ENCODE results near the gene TMEM139.
A peak's percentile ranks its signal among the peaks of the same experiment; 100 is the strongest.
"Not testable (repeated sequence)": the region's sequence is repeated elsewhere in the genome, so short reads cannot be mapped to it uniquely, and the experiment has no call there.

The TMEM139 gene

GRCh38 chr7:143282124-143282523 is 2.6 kb upstream of the TMEM139 start:
- no peak overlapping the region for H3K4me2 ChIP-seq (ENCODE audit: low read length)
- H3K9me3 ChIP-seq (replicated peaks; ENCODE audit: low read length) = no peaks in the 10 kb centered on the region
- H3K36me3 ChIP-seq (ENCODE audit: insufficient read depth, low read length) = no peaks in the 10 kb centered on the region
- no peaks in the 10 kb centered on the region for H3K27me3 ChIP-seq (ENCODE audit: control insufficient read depth, insufficient read depth, low read length)
- no peak overlapping the region for H3K9ac ChIP-seq (ENCODE audit: low read depth, low read length)
- H3K4me1 ChIP-seq (ENCODE audit: control insufficient read depth, insufficient read depth, low read length) = peaks cover 11% of the 10 kb centered on the region
- H3K4me3 ChIP-seq (ENCODE audit: low read length) = no peak overlapping the region

GRCh38 chr7:143283381-143283780 is 1.4 kb upstream of the TMEM139 start:
- H3K9ac ChIP-seq (ENCODE audit: low read depth, low read length) = no peak overlapping the region
- H3K9me3 ChIP-seq (replicated peaks; ENCODE audit: low read length) = no peaks in the 10 kb centered on the region
- no peak overlapping the region for H3K4me2 ChIP-seq (ENCODE audit: low read length)
- H3K27me3 ChIP-seq (ENCODE audit: control insufficient read depth, insufficient read depth, low read length) = no peaks in the 10 kb centered on the region
- peaks cover 15% of the 10 kb centered on the region for H3K4me1 ChIP-seq (ENCODE audit: control insufficient read depth, insufficient read depth, low read length)
- H3K36me3 ChIP-seq (ENCODE audit: insufficient read depth, low read length) = no peaks in the 10 kb centered on the region
- H3K4me3 ChIP-seq (ENCODE audit: low read length) = no peak overlapping the region

GRCh38 chr7:143285470-143285778 is 666 bp downstream of the TMEM139 start:
- Histone ChIP-seq H3K9ac (ENCODE audit: low read depth, low read length) (no peak overlapping the region), H3K27me3 (ENCODE audit: control insufficient read depth, insufficient read depth, low read length) (no peaks in the 10 kb centered on the region), H3K4me1 (ENCODE audit: control insufficient read depth, insufficient read depth, low read length) (peaks cover 16% of the 10 kb centered on the region), H3K4me3 (ENCODE audit: low read length) (no peak overlapping the region), H3K9me3 (replicated peaks; ENCODE audit: low read length) (no peaks in the 10 kb centered on the region), H3K36me3 (ENCODE audit: insufficient read depth, low read length) (peaks cover 2% of the 10 kb centered on the region), H3K4me2 (ENCODE audit: low read length) (no peak overlapping the region)

- H3K4me3 ChIP-seq (ENCODE audit: low read length) = no peak overlapping the region
- peaks cover 20% of the 10 kb centered on the region for H3K4me1 ChIP-seq (ENCODE audit: control insufficient read depth, insufficient read depth, low read length)
- no peak overlapping the region for H3K4me2 ChIP-seq (ENCODE audit: low read length)
- no peaks in the 10 kb centered on the region for H3K9me3 ChIP-seq (replicated peaks; ENCODE audit: low read length)
- H3K27me3 ChIP-seq (ENCODE audit: control insufficient read depth, insufficient read depth, low read length) = no peaks in the 10 kb centered on the region
- H3K36me3 ChIP-seq (ENCODE audit: insufficient read depth, low read length) = peaks cover 6% of the 10 kb centered on the region
- no peak overlapping the region for H3K9ac ChIP-seq (ENCODE audit: low read depth, low read length)
Observed at GRCh38 chr7:143285806-143286521, 1.2 kb downstream of the TMEM139 start.

- Histone ChIP-seq H3K36me3 (ENCODE audit: insufficient read depth, low read length) (peaks cover 6% of the 10 kb centered on the region), H3K4me3 (ENCODE audit: low read length) (no peak overlapping the region)
Observed at GRCh38 chr7:143286522-143286890, 1.7 kb downstream of the TMEM139 start.

GRCh38 chr7:143287339-143287934 is 2.7 kb downstream of the TMEM139 start:
- Histone ChIP-seq H3K9ac (ENCODE audit: low read depth, low read length) (no peak overlapping the region), H3K4me2 (ENCODE audit: low read length) (peak overlapping the region; percentile 72), H3K9me3 (replicated peaks; ENCODE audit: low read length) (no peaks in the 10 kb centered on the region), H3K4me3 (ENCODE audit: low read length) (peak overlapping the region; percentile 91), H3K36me3 (ENCODE audit: insufficient read depth, low read length) (peaks cover 11% of the 10 kb centered on the region), H3K4me1 (ENCODE audit: control insufficient read depth, insufficient read depth, low read length) (peaks cover 25% of the 10 kb centered on the region), H3K27me3 (ENCODE audit: control insufficient read depth, insufficient read depth, low read length) (no peaks in the 10 kb centered on the region)

More at GRCh38 chr7:143286522-143286890, 1.7 kb downstream of the TMEM139 start:
- Histone ChIP-seq H3K4me1 (ENCODE audit: control insufficient read depth, insufficient read depth, low read length) (peaks cover 25% of the 10 kb centered on the region), H3K27me3 (ENCODE audit: control insufficient read depth, insufficient read depth, low read length) (no peaks in the 10 kb centered on the region), H3K9me3 (replicated peaks; ENCODE audit: low read length) (no peaks in the 10 kb centered on the region), H3K9ac (ENCODE audit: low read depth, low read length) (no peak overlapping the region), H3K4me2 (ENCODE audit: low read length) (no peak overlapping the region)

- Histone ChIP-seq H3K4me1 (ENCODE audit: control insufficient read depth, insufficient read depth, low read length) (peaks cover 25% of the 10 kb centered on the region), H3K4me3 (ENCODE audit: low read length) (peak within 1 kb of the TSS; percentile 91), H3K9ac (ENCODE audit: low read depth, low read length) (peak within 1 kb of the TSS; percentile 96), H3K36me3 (ENCODE audit: insufficient read depth, low read length) (peaks cover 16% of the 10 kb centered on the region), H3K9me3 (replicated peaks; ENCODE audit: low read length) (no peaks in the 10 kb centered on the region), H3K4me2 (ENCODE audit: low read length) (peak within 1 kb of the TSS; percentile 86), H3K27me3 (ENCODE audit: control insufficient read depth, insufficient read depth, low read length) (no peaks in the 10 kb centered on the region)
Observed at GRCh38 chr7:143287935-143288826, 3.4 kb downstream of the TMEM139 start, which contains the start of gene CASP2. Gene CASP2, plus strand, starts transcription at chr7:143288351. Its CDS starts 105 bp downstream, at chr7:143288456.

GRCh38 chr7:143288836-143289235 is 4.1 kb downstream of the TMEM139 start:
- H3K9me3 ChIP-seq (replicated peaks; ENCODE audit: low read length) = no peaks in the 10 kb centered on the region
- peak overlapping the region; percentile 91 for H3K4me3 ChIP-seq (ENCODE audit: low read length)
- peaks cover 25% of the 10 kb centered on the region for H3K4me1 ChIP-seq (ENCODE audit: control insufficient read depth, insufficient read depth, low read length)
- no peaks in the 10 kb centered on the region for H3K27me3 ChIP-seq (ENCODE audit: control insufficient read depth, insufficient read depth, low read length)
- peak overlapping the region; percentile 86 for H3K4me2 ChIP-seq (ENCODE audit: low read length)
- peak overlapping the region; percentile 96 for H3K9ac ChIP-seq (ENCODE audit: low read depth, low read length)
- peaks cover 21% of the 10 kb centered on the region for H3K36me3 ChIP-seq (ENCODE audit: insufficient read depth, low read length)

GRCh38 chr7:143289421-143289820 is 4.7 kb downstream of the TMEM139 start:
- H3K9me3 ChIP-seq (replicated peaks; ENCODE audit: low read length) = no peaks in the 10 kb centered on the region
- H3K9ac ChIP-seq (ENCODE audit: low read depth, low read length) = peak overlapping the region; percentile 96
- peaks cover 25% of the 10 kb centered on the region for H3K4me1 ChIP-seq (ENCODE audit: control insufficient read depth, insufficient read depth, low read length)
- H3K36me3 ChIP-seq (ENCODE audit: insufficient read depth, low read length) = peaks cover 27% of the 10 kb centered on the region
- no peaks in the 10 kb centered on the region for H3K27me3 ChIP-seq (ENCODE audit: control insufficient read depth, insufficient read depth, low read length)
- peak overlapping the region; percentile 86 for H3K4me2 ChIP-seq (ENCODE audit: low read length)
- H3K4me3 ChIP-seq (ENCODE audit: low read length) = peak overlapping the region; percentile 91

GRCh38 chr7:143289888-143290287 is 5.1 kb downstream of the TMEM139 start:
- H3K27me3 ChIP-seq (ENCODE audit: control insufficient read depth, insufficient read depth, low read length); H3K9me3 ChIP-seq (replicated peaks; ENCODE audit: low read length): not testable (repeated sequence)
- Histone ChIP-seq H3K4me2 (ENCODE audit: low read length) (peak overlapping the region; percentile 86), H3K4me1 (ENCODE audit: control insufficient read depth, insufficient read depth, low read length) (peaks cover 25% of the 10 kb centered on the region), H3K9ac (ENCODE audit: low read depth, low read length) (peak overlapping the region; percentile 96), H3K36me3 (ENCODE audit: insufficient read depth, low read length) (peaks cover 32% of the 10 kb centered on the region), H3K4me3 (ENCODE audit: low read length) (peak overlapping the region; percentile 91)

- H3K27me3 ChIP-seq (ENCODE audit: control insufficient read depth, insufficient read depth, low read length) = no peaks in the 10 kb centered on the region
- peak overlapping the region; percentile 43 for H3K4me3 ChIP-seq (ENCODE audit: low read length)
- no peaks in the 10 kb centered on the region for H3K9me3 ChIP-seq (replicated peaks; ENCODE audit: low read length)
- H3K4me1 ChIP-seq (ENCODE audit: control insufficient read depth, insufficient read depth, low read length) = peaks cover 26% of the 10 kb centered on the region
- peaks cover 36% of the 10 kb centered on the region for H3K36me3 ChIP-seq (ENCODE audit: insufficient read depth, low read length)
- peak overlapping the region; percentile 62 for H3K4me2 ChIP-seq (ENCODE audit: low read length)
- H3K9ac ChIP-seq (ENCODE audit: low read depth, low read length) = no peak overlapping the region
Observed at GRCh38 chr7:143290293-143290692, 5.5 kb downstream of the TMEM139 start.
